Smooth muscle cell (in vitro differentiated cells): ENCODE measurements around the gene FGGY. TPM values are rescaled to one million over a fixed set of nuclear protein-coding genes. Genes with fewer than 3 reads are reported as not detected.

Experiments
- DNase-seq: peaks from one replicate; lab custom pipeline; 2025; ENCODE audit not compliant: unreplicated experiment; lab: John Stamatoyannopoulos, UW
- H2AFZ ChIP-seq: fragments of 200-600 bp; sonication (generic); 2 replicates; pipeline ENCODE4 v1.6.0; 2016; ENCODE audit warnings: antibody characterized with exemption, low read depth, mild to moderate bottlenecking
- H3F3A ChIP-seq: fragments of 200-600 bp; sonication (generic); 2 replicates; pipeline ENCODE4 v1.6.0; 2017; ENCODE audit warnings: antibody characterized with exemption, low read depth
- H3K27ac ChIP-seq: fragments of 200-600 bp; sonication (generic); 2 replicates; pipeline ENCODE4 v1.5.1; 2016; ENCODE audit warnings: low read depth, mild to moderate bottlenecking
- H3K27me3 ChIP-seq: fragments of 200-600 bp; sonication (generic); 2 replicates; pipeline ENCODE4 v1.6.1; 2016; ENCODE audit warnings: low read depth, mild to moderate bottlenecking
- H3K36me3 ChIP-seq: fragments of 200-600 bp; sonication (generic); 2 replicates; pipeline ENCODE4 v1.5.1; 2016; ENCODE audit warnings: low read depth
- H3K4me1 ChIP-seq: fragments of 200-600 bp; sonication (generic); 2 replicates; pipeline ENCODE4 v1.5.1; 2016; ENCODE audit warnings: low read depth
- H3K4me2 ChIP-seq: fragments of 200-600 bp; sonication (generic); 2 replicates; pipeline ENCODE4 v1.6.0; 2016; ENCODE audit warnings: mild to moderate bottlenecking
- H3K4me3 ChIP-seq: fragments of 200-600 bp; sonication (generic); 2 replicates; pipeline ENCODE4 v1.5.1; 2016; ENCODE audit warnings: mild to moderate bottlenecking
- H3K79me2 ChIP-seq: fragments of 200-600 bp; sonication (generic); 2 replicates; pipeline ENCODE4 v1.6.0; 2016; ENCODE audit warnings: low read depth, mild to moderate bottlenecking
- H3K9ac ChIP-seq: fragments of 200-600 bp; sonication (generic); 2 replicates; pipeline ENCODE4 v1.6.0; 2016; ENCODE audit warnings: low read depth
- H3K9me3 ChIP-seq: fragments of 200-600 bp; sonication (generic); replicated peaks from 2 replicates; pipeline ENCODE4 v1.5.1; 2016; ENCODE audit warnings: low read depth
- H4K20me1 ChIP-seq: fragments of 200-600 bp; sonication (generic); 2 replicates; pipeline ENCODE4 v1.6.0; 2016; ENCODE audit warnings: low read depth
- WGBS: methylation state at CpG from one replicate; pipeline ENCODE4 v1.1.7; 2016; ENCODE audit warnings: low lambda C conversion rate; 5-methylcytosine and 5-hydroxymethylcytosine counted together
- polyA plus RNA-seq: library from polyadenylated mRNA; unstranded; fragments of >200 nt; fragmentation: Nextera tagmentation; extraction: Ambion mirVana; gene quantifications from 2 replicates; pipeline ENCODE4 v1.2.1, GENCODE V29; 2016
- total RNA-seq: library from RNA; depleted of rRNA; stranded (reverse); fragments of >200 nt; gene quantifications from 2 replicates; pipeline ENCODE4 v1.2.3, GENCODE V29; 2014
- TF ChIP-seq, protein P1 (sequence below): fragments of 200-600 bp; sonication (generic); IDR thresholded peaks from 2 replicates; pipeline ENCODE4 v1.5.1; 2017; ENCODE audit warnings: borderline replicate concordance, mild to moderate bottlenecking, antibody characterized with exemption; ENCODE audit not compliant: insufficient read depth, poor library complexity, severe bottlenecking

The FGGY gene
- total and polyA plus RNA-seq, 2 experiments from 2014 or later: 5.1 to 9.2 TPM

DNA sequence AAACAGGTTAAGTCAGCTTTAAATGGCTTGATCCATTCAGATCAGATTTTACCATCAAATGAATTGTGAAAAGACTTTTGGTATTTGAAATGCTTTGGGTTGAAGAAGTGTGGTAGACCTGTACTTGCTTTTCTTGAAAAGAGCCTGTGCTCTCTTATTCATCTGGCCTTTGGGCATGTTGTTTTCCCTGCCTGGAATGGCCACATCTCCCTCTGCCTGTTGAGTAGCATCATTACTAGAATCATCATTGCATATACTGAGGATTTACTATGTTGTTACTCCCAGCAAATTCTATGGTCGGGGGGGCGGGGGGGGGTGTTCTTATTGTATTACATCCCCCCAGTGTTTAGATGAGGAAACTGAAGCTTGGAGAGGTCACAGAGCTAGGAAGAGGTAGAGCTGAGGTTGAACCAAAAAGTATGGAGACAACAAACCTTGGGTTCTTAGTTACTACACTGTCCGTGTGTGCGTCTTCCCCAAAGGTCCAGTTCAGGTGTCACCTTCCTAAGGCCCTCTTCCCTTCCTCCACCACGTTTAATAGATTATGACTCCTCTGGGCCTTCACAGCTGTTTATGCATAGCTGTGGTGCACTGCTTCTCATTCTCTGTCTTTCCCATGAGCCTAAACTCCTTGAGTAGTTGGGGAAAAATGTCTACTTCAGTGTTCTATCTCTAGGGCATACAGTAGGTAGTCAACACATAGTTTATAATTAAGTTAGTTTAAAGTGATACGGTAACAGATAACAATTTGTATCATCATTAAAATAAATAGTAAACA, 271.5 kb downstream of the FGGY start:
- Histone ChIP-seq H3K4me3 (no peak overlapping the region), H3K27me3 (no peaks in the 10 kb centered on the region), H4K20me1 (no peaks in the 10 kb centered on the region), H3K4me2 (no peak overlapping the region), H3K9ac (no peak overlapping the region), H3F3A (peaks cover 4% of the 10 kb centered on the region), H3K36me3 (no peaks in the 10 kb centered on the region), H3K79me2 (no peaks in the 10 kb centered on the region), H3K27ac (no peak overlapping the region), H3K4me1 (peaks cover 5% of the 10 kb centered on the region), H2AFZ (no peak overlapping the region), H3K9me3 (no peaks in the 10 kb centered on the region)
- no peak for DNase-seq
- TF ChIP-seq, protein P1, sequence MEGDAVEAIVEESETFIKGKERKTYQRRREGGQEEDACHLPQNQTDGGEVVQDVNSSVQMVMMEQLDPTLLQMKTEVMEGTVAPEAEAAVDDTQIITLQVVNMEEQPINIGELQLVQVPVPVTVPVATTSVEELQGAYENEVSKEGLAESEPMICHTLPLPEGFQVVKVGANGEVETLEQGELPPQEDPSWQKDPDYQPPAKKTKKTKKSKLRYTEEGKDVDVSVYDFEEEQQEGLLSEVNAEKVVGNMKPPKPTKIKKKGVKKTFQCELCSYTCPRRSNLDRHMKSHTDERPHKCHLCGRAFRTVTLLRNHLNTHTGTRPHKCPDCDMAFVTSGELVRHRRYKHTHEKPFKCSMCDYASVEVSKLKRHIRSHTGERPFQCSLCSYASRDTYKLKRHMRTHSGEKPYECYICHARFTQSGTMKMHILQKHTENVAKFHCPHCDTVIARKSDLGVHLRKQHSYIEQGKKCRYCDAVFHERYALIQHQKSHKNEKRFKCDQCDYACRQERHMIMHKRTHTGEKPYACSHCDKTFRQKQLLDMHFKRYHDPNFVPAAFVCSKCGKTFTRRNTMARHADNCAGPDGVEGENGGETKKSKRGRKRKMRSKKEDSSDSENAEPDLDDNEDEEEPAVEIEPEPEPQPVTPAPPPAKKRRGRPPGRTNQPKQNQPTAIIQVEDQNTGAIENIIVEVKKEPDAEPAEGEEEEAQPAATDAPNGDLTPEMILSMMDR: peak; percentile 27
- WGBS: 67% methylated on average over 6 of the region's 6 CpGs

DNA sequence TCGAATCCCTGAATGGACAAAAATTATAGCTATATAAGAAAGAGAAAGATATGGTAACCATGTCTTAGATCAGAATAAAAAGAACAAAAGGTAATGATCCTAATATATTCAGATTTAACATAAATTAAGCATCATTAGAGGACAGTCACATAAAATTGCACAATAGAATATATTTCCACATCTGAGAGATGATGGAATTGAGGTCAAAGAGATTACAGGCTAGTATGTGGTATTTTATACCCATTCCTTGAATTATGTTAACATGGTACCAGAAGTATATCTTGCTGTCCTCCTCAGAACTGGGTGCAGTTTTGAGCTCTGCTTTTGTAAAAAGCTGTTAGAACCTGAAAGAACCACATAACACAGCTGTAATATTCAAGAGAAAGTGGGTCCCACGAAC, 272.3 kb downstream of the FGGY start:
- Histone ChIP-seq H3K27me3 (no peaks in the 10 kb centered on the region), H4K20me1 (no peaks in the 10 kb centered on the region), H3K4me2 (no peak overlapping the region), H3K9ac (no peak overlapping the region), H3K36me3 (no peaks in the 10 kb centered on the region), H3K4me3 (no peak overlapping the region), H2AFZ (no peak overlapping the region), H3K27ac (no peak overlapping the region), H3K4me1 (peaks cover 5% of the 10 kb centered on the region), H3K79me2 (no peaks in the 10 kb centered on the region), H3F3A (peaks cover 4% of the 10 kb centered on the region), H3K9me3 (no peaks in the 10 kb centered on the region)
- TF ChIP-seq, protein P1: no peak
- 91% methylated on average over 2 of the region's 2 CpGs for WGBS
- no peak for DNase-seq

DNA sequence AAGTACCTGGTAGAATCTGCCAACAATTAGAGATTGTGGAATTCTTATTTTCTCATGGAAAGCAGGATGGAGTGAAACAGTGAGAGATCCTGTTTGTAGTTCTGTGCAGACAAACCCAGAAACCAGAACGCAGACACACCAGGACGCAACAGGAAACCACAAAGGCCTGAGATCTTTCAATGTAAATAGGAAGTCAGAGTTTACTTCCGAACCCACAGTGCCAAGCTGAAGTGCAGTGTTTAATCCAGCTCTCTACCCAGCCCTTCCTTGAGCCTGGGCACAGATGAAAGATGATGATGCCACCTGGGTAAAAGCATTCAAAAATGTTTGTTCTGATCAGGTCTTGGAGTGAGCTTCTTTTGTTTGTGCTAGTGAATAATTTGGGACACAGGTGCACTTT, 273.6 kb downstream of the FGGY start:
- Histone ChIP-seq H3K9me3 (no peaks in the 10 kb centered on the region), H3K27ac (no peak overlapping the region), H2AFZ (no peak overlapping the region), H3K4me3 (no peak overlapping the region), H3K9ac (no peak overlapping the region), H3K36me3 (no peaks in the 10 kb centered on the region), H3K4me2 (peak overlapping the region; percentile 35), H3K27me3 (no peaks in the 10 kb centered on the region), H3F3A (peaks cover 4% of the 10 kb centered on the region), H3K79me2 (no peaks in the 10 kb centered on the region), H3K4me1 (peaks cover 5% of the 10 kb centered on the region), H4K20me1 (no peaks in the 10 kb centered on the region)
- 17% methylated on average over 3 of the region's 3 CpGs for WGBS
- no peak for DNase-seq
- TF ChIP-seq, protein P1: no peak

DNA sequence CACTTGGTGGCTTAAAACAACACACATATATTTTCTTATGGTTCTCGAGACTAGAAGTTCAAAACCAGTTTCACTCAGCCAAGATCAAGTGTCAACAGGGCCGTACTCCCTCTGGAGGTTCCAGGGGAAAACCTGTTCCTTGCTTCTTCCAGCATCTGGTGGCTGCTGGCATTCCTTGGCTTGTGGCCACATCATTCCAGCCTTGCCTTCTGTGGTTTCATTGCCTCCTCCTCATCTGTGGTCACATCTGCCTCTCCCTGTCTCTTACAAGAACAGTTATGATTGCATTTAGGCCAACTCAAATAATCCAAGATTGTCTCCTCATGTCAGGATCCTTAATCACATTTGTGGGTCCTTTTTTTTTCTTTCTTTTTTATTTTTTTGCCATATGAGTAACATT, 277.2 kb downstream of the FGGY start:
- Histone ChIP-seq H3K27ac (no peak overlapping the region), H3K4me2 (no peak overlapping the region), H3K4me3 (no peak overlapping the region), H4K20me1 (no peaks in the 10 kb centered on the region), H3K79me2 (no peaks in the 10 kb centered on the region), H3K4me1 (peaks cover 5% of the 10 kb centered on the region), H3K27me3 (no peaks in the 10 kb centered on the region), H3F3A (no peaks in the 10 kb centered on the region), H2AFZ (no peak overlapping the region), H3K9me3 (no peaks in the 10 kb centered on the region), H3K36me3 (no peaks in the 10 kb centered on the region), H3K9ac (no peak overlapping the region)
- WGBS: 94% methylated on average over 2 of the region's 2 CpGs
- TF ChIP-seq, protein P1: no peak
- DNase-seq: no peak
